Stimulated activated CD4-positive, alpha-beta T cell treated with anti-CD3 and anti-CD28 coated beads, Interleukin-2, amount 100 ng/mL, for 48 hours (primary cell): Measurements from ENCODE around the gene TMEM245.
"Not testable (repeated sequence)": the region's sequence is repeated elsewhere in the genome, so short reads cannot be mapped to it uniquely, and the experiment has no call there.

Experiments used
- DNase-seq, 2 donors: peaks; one replicate each; pipeline ENCODE4 v3.0.0-alpha.2; 2020

The TMEM245 gene

GRCh38 chr9:109053121-109053520 lies 66.6 kb downstream of the TMEM245 start:
- not testable (repeated sequence) for DNase-seq

DNA sequence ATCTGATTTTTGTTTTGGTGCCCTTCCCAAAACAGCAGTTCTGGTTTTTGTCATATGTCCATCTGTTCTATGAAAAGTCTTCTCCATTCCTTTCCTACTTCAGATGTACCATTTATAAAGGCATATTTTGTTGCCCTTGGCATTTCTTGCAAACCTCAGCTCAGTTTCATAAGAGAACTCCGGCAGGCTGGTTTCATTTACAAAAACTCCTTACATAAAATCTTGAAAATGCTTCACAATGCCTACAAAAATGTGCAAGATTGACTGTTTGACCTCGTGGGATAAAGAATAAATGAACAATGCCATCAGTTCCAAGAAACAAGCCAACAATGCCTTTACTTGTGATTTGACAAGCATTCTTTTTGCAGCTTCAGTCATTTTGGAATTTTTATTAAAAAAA lies 67.3 kb downstream of the TMEM245 start:
- no peak for DNase-seq

GRCh38 chr9:109051733-109052132 lies 68.0 kb downstream of the TMEM245 start:
- no peak for DNase-seq

DNA sequence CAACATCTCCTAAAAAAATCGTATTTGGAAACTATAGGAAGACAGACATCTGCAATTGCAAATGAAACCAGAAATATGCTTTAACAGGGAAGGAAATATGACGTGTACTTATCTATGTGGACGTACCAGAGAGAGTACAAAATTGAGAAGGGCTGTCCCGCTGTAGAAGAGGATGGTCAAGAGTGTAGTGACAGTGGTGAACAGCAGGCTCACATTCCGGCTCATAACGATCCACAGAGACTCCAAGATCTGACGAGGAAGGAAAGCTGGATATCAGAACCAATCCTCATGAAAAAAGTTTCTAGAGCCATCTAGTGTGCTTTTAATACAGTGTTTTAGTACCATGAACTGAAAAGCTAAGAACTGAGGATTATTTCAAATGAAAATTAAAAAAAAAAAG lies 69.3 kb downstream of the TMEM245 start:
- DNase-seq = no peak

- DNase-seq = no peak
These were observed 70.9 kb downstream of the TMEM245 start for GRCh38 chr9:109048822-109049221.

- DNase-seq = no peak
These were observed 72.5 kb downstream of the TMEM245 start for GRCh38 chr9:109047259-109047658.

DNA sequence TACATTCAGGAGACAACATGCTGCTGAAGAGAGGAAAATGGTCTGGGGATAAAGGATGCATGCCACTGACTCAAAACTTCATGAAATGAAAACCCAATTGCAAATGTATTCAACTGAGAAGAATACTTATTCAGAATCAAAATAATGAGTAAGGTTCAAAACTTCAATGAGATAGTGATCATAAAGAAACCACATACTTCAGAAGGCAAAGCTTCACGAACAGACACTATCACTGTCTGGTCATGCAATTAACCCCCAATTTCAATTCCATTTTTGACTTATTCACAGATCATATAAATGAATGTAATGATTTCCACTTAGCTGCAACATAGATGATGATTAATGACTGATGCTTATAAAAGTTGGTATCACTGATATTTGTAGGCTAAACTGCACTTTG lies 73.4 kb downstream of the TMEM245 start:
- no peak for DNase-seq

DNA sequence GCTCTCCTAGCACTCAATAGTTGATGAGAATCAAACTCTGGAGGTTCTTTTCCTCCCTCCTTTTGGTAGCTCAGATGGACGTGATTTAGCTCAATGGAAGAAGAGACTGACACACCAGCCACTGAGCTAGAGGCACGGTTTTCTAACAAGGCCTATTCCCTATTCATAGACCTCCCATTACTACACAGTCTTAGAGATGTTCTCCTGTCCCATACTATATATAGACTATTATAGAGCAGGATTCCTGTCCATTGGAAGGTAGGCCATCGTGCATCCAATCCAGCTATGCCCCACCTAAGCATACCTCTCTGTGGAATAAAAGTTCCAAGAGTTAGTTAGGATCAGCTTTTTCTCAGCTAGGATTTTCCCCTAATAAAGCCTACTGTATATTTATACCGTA lies 76.2 kb downstream of the TMEM245 start:
- DNase-seq = no peak

- no peak for DNase-seq
These were observed 79.2 kb downstream of the TMEM245 start for GRCh38 chr9:109040571-109040970.

DNA sequence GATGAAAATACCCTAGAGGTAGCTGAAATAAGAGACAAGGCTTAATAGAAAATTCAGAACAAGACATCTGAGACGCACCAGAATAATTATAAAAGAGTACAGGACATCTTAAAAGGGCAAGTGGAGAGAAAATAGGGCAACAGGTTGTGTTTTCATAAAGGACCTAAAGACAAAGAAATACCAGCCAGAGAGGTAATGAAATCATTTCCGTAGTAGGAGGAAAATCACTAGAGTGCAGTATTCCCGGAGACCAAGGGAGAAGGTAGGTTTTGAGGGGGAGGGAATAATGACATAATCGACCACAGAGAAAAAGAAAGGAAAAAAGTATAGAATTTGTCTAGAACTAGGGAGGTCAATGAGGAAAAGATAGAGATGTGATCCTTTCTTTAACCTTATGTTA lies 80.2 kb downstream of the TMEM245 start:
- DNase-seq = no peak

GRCh38 chr9:109037946-109038715 lies 81.6 kb downstream of the TMEM245 start:
- no peak for DNase-seq

DNA sequence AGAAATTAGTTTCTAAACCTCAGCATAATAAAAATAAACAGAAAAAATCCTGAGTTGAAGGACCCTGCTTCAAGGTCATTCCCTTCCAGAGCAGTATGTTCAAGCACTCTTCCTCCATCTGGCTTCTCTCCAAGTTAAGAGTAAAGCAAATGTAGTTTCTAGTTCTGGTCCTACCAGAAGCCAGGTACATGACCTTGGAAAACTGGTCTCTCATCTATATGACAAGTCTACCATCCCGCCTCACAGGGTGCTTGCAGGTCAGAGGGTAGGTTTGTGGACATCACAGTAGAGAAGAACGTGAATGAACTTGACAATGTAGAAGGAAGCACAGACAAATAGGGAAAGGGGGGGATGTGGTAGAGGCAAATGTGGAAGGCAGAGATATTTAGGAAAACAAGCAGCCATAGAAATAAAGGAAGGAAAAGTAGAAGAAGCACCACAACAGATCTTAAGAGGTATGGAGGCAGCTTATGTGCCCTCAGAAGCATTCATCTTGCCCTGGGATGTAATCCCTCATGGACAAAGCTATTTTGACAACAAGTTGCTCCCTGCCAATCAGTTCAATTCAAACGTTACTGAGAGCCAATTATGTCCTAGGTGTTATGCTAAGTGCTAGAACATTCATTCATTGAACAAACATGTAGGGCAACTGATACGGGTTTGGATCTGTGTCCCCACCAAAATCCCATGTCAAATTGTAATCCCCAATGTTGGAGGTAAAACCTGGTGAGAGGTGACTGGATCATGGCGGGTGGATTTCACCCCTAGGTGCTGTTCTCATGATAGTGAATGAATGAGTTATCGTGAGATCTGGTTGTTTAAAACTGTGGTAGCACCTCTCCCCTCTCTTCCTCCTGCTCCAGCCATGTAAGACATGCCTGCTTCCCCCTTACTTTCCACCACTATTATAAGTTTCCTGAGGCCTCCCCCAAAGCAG lies 82.7 kb downstream of the TMEM245 start:
- DNase-seq = no peak

DNA sequence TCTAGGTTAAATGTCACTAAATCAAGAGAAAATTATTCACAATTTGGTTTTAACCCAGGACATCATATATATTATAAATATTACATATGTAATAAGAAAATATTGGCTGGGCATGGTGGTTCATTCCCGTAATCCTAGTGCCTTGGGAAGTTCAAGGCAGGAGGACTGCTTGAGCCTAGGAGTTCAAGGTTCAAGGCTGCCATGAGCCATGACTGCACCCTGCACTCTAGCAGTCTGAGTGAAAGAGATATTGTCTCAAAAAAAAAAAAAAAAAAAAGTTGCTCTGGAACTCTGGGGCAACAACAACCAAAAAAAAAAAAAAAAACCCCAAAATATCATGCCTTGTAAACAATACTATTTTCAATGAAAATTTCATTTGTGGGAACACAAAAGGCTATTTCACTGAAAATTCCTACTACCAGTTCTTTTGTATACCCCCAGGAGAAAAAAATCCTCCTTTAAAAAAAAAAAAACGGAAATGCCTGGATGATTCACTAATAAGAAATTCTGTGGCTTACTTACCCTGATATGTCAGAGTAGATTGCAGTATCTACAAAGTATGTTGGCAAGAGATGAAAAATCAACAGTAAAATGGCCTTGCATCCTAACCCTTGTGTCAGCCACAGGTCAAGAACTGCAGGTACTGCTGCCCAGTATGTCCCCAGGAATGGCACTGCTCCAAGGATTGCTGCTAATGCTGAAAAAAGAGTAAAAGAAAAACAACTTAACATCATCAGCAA lies 83.9 kb downstream of the TMEM245 start:
- DNase-seq = no peak

DNA sequence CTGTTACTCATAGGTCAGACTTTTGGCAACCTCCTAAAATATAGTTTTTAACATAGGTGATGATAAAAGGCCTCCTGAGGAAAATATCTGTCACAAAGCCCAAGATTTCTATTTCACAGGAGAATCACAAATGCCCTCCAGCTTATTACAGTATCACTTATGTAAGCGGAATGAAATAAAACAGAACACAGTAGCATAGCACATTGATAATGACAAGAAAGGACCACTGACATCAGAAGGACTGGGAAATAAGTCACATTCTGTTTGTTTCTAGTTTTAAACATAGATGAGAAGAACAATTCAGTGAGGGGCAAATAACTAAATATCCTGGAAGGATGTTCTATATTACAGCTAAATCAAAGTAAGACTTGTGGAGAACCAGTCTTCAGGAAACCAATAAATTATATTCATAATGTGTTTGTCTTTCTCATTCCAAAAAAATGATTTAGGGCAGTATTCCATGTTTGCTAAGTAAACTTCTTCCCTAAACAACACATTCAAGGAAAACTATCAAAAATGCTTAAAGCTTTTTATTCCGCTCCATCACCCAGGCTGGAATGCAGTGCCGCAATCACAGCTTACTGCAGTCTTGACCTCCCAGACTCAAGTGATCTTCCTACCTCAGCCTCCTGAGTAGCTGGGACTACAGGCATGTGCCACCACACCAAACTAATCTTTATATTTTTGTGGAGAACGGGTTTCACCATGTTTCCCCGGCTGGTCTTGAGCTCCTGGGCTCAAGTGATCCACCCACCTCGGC lies 85.6 kb downstream of the TMEM245 start:
- no peak for DNase-seq

DNA sequence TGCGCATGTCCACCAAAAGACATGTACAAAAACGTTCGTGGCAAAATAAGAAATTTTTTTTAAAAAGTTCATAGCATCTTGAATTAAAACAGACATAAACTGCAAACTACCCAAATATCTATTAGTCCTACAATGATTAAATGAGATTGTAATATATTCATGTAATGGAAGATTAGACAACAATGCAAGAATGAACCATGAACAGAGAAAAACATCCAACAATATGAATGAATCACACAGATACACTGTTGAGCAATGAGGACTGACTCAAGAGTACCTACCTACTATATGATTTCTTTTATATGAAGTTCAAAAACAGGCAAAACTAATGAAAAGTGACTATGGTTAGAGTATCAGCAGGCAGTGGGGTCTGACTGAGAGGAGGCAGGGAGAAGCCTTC lies 88.5 kb downstream of the TMEM245 start:
- no peak for DNase-seq

DNA sequence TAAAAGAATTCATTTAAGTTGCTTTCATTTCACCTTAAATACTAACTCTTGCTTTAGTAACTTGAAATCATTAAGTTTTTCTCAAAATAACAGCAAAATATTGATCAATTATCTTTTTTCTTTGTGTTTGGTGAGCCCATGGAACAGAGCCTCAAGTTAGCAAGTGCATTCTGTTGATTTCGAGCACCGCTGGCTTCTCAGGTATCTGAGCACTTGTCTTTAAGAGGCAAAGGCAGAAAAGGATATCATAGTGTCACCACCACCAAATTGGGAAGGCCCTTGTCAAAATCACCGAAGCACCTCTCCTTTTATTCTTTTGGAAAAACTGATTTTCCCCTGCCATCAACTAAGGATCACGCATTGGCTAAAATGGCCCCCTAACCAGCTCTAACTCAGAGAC lies 89.3 kb downstream of the TMEM245 start:
- no peak for DNase-seq

DNA sequence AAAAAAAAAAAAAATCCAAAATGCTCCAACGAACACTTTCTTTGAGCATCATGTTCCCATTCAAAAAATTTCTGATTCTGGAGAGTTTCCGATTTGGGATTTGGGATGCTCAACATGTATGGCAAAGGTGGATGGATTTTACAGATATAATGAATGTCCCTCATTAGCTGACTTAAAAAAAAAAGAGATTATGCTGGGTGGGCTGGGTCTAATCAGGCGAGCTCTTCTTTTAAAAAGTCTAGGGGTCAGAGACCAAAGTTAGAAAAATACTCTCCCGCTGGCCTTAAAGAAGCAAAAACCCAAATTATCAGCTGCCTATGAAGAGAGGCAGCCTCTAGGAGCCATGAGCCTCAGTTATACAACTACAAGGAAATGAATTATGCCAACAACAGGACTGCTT lies 91.3 kb downstream of the TMEM245 start:
- no peak for DNase-seq

DNA sequence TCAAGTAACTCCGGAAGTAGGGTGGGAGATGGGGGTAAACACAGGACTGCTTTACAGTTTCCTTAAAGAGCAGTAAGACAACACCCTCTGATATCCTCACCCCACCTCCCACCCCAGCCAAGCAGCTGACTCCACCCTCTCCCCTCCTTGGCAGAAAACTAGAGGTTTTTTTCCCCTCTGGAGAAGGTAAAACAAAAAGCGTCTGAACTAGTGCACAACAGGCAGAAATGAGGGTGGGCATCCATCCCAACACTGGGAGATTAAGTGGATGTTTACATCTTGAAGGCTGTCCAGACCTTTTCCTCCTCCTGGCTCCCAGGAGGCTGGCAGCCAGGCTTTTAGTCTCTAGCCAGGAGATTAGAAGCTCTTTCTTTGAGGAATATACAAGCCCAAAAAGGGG lies 92.6 kb downstream of the TMEM245 start:
- no peak for DNase-seq

DNA sequence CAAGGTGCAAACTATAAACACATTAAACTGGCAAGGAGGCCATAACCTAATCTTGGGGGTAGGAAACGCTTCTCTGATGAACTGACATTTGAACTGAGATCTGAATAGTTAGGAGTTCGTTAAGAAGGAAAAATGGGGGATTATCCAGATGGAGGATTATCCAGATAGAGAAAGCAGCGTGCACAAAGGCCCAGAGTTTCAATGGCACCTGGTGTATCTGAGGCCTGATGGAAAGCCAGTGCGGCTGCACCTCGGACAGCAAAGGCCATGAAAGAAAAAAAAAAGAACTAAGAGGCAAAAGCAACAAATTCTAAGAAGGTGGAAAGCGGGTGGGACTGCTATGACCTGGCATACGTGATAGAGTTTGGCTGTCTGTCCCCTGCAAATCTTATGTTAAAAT lies 93.4 kb downstream of the TMEM245 start:
- DNase-seq = no peak

DNA sequence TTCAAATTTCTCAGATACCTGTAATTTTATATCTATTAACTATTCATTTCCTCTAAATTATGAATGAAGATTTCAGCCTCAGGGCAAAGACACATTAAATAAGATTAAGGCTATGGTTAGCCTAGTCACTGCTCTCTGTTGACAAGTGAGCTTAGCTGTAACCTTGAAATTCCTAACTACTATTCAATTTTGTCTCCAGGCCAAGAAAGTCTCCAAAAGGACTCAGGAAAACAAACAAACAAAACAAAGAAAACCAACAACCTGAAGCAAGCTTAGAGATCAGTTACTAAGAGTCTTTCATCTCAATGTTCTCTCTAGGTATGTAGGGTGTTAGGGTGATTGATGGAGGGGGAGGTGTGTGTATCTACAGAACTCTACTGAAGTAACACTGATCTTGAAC lies 96.9 kb downstream of the TMEM245 start:
- DNase-seq = no peak

DNA sequence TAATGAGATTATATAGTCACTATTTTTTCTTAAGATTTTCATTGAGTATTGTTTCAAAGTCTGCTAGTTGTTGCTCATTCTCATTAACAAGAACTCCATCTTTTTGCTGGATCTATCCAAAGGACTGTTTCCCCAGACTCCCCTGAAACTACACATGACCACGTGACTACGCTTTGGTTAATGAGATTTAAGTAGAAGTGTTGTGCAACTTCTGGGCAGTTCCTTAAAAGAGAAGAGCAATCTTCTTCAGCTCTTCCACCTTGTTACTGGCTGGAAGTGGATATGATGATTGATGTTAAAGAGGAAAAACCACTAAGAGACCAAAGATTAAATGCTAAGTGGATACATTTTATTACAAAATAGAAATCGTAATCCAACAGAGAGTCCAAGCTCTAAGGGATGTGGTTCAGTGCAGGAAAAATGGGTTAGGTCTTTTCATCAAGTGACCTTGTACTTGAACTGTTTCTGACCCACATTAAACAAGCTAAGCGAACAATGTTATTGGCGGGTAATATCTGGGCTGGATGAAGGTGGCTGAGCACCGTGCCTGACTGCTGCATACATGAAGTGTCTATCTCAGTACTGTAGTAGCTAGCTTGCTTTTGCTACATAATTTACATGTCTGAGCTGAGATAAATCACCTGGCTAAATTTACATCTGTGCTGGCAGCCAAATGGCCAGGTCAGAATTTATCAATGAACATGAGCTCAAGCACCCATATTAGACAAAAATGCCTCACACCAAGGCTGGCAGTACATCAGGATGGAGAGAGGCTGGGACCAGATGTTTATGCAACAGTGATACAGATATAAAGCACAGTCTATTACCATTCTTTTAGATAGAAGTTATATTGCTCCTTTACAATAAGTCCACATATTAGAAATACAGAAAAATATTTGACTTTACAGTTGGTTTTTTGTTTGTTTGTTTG lies 98.9 kb downstream of the TMEM245 start:
- DNase-seq = no peak

DNA sequence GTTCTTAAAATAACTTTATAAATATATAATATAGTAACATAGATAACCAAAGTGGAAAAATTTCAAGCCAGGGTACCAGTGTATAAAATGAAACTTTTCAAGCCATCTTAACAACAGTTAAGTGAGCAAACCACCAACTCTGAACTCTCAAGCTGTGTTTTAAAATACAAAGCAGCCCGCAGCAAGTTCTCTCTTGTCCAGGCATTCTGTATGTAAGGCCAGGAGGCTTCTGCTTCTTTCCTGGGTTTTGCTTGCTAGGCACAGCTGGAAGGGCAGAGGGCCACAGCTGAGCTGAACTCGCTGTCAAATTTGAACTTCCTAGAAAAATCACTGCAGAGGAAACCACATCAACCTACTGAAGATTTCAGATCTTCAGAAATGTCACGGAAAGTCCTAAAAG lies 99.6 kb downstream of the TMEM245 start:
- no peak for DNase-seq
